Glomerular visceral epithelial cell (primary cell): ENCODE results near the gene PATJ.
A peak's percentile ranks its signal among the peaks of the same experiment; 100 is the strongest.

Experiments used
- DNase-seq: peaks from one replicate; pipeline ENCODE4 v3.0.0-alpha.2; 2016; ENCODE audit errors: extremely low spot score

The PATJ gene

DNA sequence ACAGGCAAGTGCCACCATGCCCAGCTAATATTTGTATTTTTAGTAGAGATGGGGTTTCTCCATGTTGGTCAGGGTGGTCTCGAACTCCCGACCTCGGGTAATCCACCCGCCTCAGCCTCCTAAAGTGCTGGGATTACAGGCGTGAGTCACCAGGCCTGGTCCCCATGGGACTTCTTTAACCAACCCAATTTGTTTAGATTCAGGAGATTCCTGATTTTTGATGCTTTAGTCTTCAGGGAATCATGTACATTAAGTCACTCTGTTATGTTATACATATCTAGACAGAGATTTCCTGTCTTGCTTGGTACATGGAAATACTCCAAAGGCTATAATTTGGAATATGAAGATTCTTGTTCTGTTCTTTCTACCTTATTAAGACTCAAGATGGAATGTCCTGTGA is 250.0 kb downstream of the PATJ start:
- no peak for DNase-seq

DNA sequence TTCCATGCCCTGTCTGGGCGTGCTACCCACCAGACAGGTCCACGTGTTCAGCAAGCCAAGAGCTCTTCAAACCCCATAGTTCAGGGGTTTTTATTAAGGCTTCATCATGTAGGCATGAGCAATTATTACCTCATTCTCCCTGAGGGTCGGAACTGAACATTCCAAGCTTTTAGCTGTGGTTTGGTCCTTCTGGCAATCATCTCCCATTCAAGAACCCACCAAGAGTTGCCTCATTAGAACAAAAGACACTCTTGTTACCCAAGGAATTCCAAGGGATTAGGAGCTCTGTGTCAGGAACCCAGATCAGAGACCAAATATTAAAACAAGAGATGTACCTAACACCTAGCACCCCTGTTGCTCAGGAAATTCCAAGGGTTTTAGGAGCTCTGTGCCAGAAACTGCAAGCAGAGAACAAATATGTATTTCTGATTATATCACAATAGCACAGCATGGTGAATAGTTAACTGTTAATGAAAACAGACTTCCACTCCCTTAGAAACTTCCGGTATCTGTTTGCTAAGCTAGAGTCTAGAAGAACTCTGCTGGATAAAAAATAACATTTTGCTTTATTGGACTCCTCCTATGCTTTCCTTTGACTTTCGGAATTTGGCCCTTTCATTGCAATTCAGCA is 251.2 kb downstream of the PATJ start:
- DNase-seq: peak; percentile 80

DNA sequence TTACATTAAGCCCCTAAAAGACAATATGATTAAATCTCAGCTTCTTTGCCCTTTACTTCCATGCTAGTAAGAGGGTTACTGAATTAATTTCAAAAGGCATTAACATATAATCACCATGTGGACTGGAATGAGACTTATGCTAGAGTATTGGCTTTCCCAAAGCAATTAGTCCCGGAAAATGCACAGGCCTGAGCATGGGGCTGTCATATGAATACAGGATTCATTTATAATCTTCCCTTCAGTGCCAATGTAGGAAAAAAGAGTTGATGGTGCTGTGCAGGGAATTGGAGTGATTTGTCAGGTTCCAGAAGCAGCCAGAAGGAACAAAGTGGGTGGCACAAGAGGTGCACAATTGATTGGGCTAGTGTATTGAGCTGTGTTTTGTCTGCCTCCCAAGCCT is 253.4 kb downstream of the PATJ start:
- no peak for DNase-seq

DNA sequence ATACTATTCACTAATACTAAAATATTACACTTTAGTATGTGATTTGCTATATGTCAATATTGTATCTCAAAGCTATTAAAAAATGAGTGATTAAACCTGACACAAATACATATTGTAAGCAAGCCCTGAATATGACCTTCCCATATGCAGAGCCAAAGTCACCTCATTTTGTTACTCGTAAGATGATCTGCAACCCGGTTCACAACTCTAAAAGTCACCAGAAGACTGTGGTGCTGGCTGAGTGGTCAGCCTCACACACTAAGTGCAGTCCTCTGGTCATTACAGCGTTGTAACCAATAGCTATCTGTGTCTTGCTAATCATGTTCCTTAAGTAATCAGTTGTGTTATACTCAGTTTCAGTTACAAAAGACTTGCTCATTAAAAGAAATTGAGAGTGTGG is 254.8 kb downstream of the PATJ start:
- no peak for DNase-seq

DNA sequence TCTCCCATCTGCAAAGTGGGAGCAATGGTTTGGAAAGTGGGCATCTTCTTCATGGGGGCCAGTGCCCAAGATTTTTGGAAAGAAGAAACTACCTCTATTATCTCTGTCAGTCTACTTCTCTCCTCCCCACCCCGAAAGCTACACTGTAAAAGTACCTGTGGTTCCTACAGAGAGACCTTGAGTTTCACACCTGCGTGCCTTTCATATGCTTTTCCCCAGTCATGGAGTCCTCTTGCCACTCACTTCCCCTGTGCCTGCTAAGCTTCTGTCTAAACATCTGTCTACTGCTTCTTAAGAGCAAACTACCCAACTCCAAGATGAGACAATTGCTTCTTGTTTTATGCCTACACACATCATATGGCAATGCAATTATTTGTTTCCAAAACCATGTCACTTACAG is 261.5 kb downstream of the PATJ start:
- DNase-seq: no peak

DNA sequence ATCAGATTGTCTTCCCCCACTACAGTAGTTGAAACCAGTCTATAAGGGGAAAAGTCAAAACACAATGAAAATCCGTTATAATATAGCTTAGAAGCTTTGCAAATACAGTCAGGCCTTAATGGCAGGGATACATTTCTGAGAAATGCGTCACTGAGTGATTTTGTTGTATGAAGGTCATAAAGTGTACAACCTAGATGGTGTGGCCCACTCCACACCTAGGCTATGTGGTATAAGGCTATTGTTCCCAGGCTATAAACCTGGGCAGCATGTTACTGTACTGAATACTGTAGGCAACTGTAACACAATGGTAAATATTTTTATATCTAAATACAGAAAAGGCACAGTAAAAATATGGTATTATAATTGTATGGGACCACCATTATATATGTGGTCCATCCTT is 264.4 kb downstream of the PATJ start:
- no peak for DNase-seq

DNA sequence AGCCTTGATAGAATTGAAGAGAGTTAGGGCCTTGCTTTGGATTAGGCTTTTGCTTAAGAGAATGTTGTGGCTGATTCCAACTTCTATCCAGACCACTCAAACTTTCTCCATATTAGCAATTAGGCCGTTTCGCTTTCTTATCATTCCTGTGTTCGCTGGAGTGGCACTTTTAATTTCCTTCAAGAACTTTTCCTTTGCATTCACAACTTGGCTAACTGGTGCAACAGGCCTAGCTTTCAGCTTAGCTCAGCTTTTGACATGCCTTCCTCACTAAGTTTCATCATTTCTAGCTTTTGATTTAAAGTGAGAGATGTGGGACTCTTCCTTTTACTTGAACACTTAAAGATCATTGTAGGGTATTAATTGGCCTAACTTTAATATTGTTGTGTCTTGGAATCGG is 268.7 kb downstream of the PATJ start:
- DNase-seq: no peak

DNA sequence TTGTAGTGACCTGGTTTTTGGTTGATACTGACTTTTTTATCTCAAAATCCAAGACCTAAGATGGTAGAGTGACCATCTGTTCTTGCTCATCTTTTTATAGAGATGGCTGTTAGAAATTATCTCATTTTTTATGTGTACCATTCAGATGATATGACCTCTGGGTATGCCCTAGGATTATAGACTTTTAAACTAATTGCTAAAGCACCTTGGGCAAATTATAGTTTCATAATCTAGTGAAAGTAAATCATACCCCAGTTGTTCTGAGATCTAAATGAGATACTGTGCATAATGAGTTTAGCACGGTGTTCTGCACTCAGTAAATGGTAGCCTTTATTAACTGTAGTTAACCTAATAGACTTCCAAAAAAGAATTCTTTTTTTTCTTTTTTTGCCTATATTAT is 269.8 kb downstream of the PATJ start:
- DNase-seq: no peak

DNA sequence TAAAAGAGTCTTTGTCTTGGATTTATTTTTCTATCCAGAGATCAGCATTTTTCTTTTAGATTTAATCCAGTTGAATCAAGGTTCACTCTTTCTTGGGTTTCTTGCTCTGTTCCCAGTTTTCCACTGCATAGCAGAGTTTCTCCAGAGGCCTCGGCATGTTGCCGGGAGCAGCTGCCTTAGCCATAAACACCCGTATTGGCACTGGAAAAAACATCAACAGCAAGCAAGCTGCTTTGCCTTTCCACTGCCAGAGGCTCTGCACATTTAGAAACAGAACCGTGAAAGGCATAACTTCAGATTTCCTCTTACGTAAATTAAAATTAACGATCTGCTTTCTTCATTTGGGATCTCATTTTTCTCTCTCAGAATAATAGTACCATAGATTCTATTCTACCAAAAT is 270.6 kb downstream of the PATJ start:
- DNase-seq: no peak

DNA sequence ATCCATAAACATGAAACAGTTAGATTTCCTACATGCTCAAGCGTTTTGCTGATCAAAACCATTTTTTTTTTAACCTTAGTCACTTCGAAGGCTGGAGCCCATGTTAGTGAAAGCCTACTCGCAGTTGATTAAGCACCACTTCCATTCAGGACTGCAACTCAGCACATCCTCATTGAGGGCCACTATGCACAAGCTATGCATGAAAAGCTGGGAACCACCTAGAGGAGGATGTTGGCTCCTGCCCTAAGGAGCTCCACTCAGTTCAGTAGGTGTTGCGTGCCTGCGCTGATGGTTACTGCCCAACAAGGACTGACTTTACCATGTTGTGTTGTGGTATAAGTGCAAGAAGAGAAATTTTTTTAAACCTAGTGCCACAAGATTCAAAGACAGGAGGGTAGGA is 271.0 kb downstream of the PATJ start:
- DNase-seq: no peak

DNA sequence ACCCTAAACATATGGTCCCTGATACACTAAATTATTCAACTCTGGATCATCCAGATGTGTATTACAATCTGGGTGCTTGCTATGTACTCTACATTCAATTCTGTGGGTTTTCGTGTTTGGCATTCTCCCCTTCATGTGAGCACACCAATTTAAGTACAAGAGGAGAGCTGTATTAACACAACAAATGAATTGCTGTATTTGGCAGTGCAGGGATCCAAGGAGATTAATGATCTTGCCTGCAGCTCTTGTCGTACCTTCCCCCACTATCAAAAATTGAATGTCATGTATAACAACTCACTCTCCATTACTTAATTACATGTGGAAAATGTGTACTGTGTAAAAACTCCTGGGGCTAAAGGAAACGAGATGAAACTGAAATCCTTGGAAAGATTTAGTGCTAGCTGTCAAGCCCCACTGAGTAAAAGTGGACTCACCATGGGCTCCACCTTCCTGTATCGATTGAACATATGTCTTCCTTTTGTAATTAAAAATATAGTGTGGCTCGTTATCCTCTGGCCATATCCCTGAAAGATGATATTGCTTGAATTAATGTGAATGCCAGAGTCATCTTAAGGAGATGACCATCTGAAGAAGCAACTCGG is 280.2 kb downstream of the PATJ start:
- DNase-seq: no peak

DNA sequence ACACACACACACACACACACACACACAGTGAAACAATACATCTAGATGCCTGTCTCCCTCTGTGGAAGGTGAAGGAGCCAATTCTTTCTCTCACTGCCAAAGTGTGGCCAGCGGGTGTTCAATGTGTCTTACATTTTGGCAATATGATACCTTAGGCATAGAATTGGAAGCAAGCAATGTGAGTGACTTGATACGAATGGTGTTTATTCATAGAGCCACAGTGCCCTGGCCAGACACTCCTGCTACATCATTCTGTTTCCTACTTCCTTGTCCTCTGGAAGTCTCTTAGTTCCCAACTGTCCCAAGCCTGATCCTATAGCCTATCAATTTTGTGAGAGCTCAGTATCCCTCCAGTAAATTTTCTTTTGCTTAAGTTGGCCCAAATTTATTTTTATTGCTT is 282.4 kb downstream of the PATJ start:
- no peak for DNase-seq

DNA sequence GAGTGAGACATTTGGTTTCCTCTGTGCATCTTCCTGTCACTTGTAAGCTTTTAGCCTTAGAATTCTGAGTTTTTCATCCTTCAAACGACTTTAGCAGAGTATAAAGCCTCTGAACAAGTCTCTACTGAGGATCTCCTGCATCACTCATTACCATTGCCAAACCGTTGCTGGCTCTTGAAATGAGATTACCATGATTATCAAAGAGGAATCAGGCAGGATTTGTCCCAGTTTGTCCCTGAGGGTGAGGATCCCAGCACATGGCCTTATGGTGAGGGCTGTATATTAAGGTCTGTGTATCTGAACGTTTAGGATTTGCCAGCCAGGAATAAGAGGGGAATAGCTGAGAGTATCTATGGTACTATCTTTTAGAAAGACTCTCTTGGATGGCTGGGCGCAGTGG is 282.9 kb downstream of the PATJ start:
- no peak for DNase-seq

DNA sequence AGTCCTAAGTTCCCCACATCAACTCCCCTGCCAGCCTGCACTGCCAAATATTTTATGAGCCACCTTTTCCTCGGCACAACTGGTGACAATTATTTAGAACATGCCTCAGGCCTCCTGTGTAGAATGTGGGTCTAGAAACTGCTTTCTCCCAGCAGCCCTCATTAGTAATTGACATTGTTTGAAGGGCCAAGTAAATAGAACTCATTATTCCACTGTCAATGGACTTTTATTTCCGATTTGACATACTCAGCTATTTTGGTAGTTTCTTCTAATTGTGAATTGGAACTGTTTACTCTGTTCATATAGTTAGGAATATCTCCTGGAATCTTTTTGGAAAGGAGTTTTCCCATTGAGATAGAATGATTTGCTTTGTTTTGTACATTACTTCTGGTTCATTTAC is 283.6 kb downstream of the PATJ start:
- DNase-seq: no peak

DNA sequence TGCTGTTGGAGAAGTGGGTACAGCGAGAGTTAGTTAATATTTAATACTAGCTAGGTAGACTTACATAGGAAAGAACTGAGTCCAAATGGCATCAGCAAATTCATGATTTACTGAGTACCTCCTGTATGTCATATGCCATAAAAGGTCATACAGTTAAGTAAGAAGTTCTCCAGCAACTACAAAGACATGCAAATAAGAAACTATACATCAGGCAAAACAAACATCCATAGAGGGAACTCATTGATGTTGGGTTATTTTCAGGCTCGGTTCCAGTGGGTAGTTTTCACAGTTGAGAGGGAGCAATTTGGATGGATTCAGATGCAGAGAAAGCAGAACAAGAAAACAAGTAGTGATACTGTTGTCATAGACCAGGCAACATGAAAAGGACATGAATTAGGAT is 287.4 kb downstream of the PATJ start:
- DNase-seq: no peak

DNA sequence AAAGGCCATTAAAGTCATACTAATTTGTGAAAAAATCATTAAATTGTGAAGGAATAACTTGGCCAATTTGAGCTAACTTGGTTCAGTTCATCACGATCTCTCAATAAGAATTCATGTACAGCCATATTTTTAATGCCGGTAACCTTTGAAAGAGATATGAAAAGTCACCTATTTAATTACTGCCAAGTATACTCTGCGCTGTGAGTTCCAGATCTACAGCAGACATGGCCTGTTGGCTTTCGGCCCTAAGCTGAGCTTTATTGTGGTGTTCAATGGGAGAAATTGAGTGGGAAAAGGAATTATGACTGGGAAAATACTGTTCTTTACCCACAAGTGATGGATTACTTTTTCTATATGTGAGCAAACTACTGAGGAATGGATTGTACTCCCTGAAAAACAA is 292.5 kb downstream of the PATJ start:
- DNase-seq: no peak

DNA sequence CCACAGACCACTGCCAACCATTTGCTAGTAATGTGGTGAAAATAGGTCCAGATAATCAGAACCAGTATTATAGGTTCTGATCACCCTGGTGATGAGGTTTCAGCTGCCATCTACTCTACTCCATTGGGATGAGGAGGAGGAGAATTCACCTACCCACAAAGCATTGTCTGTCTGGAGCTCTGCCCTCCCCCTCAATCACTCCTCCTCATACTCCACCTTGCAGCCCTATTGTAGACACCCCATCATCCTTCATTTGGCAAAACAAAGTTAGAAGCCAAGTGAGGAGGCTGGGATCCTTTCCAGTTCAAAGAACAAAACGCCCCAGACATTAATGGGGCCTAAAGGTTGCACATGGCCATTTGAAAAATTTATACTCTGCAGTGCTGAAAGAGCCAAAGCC is 295.0 kb downstream of the PATJ start:
- no peak for DNase-seq

DNA sequence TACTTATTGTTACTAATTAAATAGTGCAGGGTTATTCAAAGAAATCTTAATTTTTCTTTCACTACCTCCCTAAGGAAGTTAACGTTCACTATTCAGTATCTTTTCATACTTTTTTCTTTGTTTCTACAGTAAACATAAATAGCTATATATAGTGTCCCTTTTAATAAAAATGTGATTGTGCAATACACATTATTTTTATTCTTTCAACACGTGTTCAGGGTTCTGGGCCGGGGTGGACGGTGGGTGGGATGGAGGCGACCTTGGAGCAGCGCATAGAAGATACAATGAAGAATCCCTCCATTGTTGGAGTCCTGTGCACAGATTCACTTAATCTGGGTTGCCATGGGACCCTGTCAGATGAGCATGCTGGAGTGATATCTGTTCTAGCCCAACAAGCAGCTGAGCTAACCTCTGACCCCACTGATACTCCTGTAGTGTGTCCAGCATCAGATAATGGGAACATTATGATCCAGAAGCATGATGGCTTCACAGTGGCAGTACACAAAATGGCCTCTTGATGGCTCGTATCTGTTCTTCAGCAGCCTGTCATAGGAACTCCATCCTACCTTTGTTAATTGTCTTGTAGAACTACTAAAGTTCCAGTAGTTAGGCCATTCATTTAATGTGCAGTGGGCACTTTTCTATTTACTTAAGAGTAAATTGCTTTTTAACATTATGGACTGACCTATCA is 296.5 kb downstream of the PATJ start:
- no peak for DNase-seq

DNA sequence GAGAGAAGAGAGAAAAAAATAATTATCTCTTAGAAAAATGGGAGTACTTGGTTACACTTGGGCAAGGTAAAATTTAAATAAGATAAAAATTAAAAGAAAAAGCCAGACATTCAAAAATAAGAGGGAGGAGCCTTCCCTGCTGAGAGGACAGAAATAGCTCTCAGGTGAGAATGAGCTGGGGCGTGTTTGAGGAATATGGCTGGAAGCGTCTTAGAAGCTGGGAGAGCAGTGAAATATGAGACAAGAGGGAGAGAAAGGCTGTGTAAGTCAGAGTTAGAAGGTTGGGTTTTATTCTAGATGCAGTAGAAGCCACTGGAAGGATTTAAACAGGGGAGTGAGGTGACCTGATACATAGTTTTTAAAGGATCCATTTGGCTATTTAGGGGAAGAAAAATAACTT is 298.2 kb downstream of the PATJ start:
- DNase-seq: no peak

DNA sequence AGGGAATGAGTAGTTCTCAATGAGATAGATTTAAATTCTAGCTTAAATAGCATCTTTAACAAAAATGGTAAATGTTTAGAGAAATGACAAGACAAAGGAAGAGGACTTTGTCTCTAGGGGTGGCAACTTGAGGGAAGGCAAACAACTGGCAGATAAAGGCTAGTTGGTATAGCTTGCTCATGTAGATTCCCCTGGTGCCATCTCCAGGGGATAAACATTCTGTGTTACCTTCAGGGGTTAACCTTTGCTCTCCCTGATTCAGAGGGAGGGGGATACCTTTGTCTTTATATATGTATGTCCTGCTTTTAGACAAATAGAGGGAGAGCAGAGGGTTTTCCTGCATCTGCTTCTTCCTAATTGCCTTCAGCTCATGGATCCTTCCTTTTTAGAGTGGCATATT is 298.7 kb downstream of the PATJ start:
- no peak for DNase-seq

DNA sequence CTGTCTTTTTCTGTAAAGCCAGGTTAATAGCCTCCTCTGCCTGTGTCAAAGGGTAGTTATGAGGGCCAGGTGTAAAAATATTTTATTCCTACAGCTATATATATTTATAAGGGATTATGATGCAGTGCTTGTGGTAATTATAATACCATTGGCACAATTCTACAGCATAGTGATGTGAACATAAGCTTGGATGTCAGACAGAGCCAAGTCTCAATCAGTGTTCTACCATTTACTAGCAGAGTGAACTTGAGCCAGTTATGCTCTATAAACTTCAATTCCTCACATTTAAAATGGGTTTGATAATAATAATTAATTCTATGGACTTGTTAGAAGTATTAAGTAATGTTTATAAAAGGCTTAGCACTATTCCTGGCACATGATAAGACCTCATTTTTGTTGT is 300.9 kb downstream of the PATJ start:
- DNase-seq: no peak

DNA sequence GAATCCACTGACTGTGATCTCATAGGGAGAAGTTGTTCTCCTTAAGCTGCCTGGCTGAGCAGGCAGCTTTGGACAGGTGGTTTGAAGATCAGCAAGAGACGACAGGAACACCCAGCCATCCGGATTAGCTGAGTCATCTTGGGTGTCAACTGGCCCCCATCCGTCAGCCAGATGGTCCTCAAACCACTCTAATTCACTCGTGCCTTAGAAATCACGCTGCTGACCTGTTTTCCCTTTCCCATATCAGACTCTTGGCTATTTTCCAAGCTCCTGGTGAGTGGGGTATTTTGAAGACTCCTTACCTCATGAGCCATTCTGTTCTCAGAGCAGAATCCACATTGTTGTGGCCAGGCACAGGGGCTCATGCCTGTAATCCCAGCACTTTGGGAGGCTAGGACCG is 303.3 kb downstream of the PATJ start:
- peak; percentile 93 for DNase-seq

DNA sequence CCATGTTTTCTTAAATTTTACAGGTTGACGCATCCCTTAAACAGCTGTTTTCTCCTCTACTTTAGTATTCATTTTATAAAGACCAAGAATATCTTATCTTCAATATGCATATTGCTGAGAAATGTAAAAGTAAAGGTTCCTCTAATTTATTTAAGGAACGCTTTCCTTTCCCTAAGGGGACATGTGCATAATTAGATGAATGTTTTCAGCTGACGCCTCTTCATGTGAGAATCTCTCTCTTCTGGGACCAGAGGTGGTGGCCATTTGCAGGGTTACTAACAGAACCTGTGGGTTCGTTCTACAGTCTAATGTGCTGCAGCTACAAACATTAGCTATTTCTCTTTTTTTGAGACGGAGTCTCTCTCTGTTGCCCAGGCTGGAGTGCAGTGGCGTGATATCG is 304.6 kb downstream of the PATJ start:
- DNase-seq: no peak

DNA sequence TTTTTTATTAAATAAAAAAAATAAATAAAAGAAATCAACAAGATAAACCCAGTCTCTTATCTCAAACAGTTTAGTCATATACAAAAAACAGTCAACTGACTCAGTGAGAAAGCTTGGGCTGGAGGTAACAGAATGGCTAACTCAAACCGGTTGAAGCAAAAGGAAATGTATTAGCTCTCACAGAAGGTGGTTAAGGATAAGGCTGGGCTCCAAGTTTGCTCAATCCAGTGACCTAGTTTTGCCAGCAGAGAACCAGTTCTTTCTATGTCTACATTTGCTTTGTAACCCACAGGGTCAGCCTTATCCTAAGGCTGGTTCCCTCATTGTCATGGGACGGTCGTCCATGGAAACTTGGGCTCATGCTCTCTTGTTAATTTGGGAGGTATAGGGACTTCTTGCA is 307.9 kb downstream of the PATJ start:
- no peak for DNase-seq
